OCI-LY7 (cell line): ENCODE data around the gene TAB2. TPM values are rescaled to one million over a fixed set of nuclear protein-coding genes. Genes with fewer than 3 reads are reported as not detected.
A peak's percentile ranks its signal among the peaks of the same experiment; 100 is the strongest.

ENCODE experiments used
- BruUV-seq: library from RNA; stranded (reverse); fragments of 400-500 nt; replicated peaks from 2 replicates; lab custom pipeline; 2021; lab: Mats Ljungman, UMichigan
- CTCF ChIA-PET: fragments of 300-600 bp; sonication (Branson Sonifier 250); formaldehyde crosslinking; loops from one replicate; lab custom pipeline; 2022; ENCODE audit warnings: antibody characterized with exemption; ENCODE audit not compliant: unreplicated experiment; lab: Charles Lee
- POLR2A ChIA-PET: fragments of 300-600 bp; sonication (Branson Sonifier 250); formaldehyde crosslinking; loops from one replicate; lab custom pipeline; 2022; ENCODE audit warnings: antibody characterized with exemption; lab: Charles Lee
- DNase-seq: peaks from one replicate; pipeline ENCODE4 v3.0.0-alpha.2; 2015; ENCODE audit warnings: low spot score
- H2AFZ ChIP-seq: fragments of 200-600 bp; sonication (generic), shearing (Covaris generic); 2 replicates; pipeline ENCODE4 v1.6.1; 2014; ENCODE audit warnings: mild to moderate bottlenecking, antibody characterized with exemption, low read length, moderate library complexity
- H3K27ac ChIP-seq: fragments of 200-600 bp; sonication (generic); 2 replicates; pipeline ENCODE4 v1.5.1; 2014; ENCODE audit warnings: mixed run types, low read depth, mild to moderate bottlenecking, moderate library complexity, low read length, inconsistent platforms; ENCODE audit not compliant: poor library complexity, severe bottlenecking
- H3K36me3 ChIP-seq: fragments of 200-600 bp; sonication (generic); 2 replicates; pipeline ENCODE4 v1.6.1; 2014; ENCODE audit warnings: mild to moderate bottlenecking, antibody characterized with exemption, low read length, moderate library complexity, mixed read lengths; ENCODE audit not compliant: insufficient read depth
- H3K4me1 ChIP-seq: fragments of 200-600 bp; sonication (generic); 2 replicates; pipeline ENCODE4 v1.5.1; 2014; ENCODE audit warnings: mild to moderate bottlenecking, low read length; ENCODE audit not compliant: insufficient read depth, poor library complexity, severe bottlenecking
- H3K4me2 ChIP-seq: fragments of 200-600 bp; sonication (generic); 2 replicates; pipeline ENCODE4 v1.6.1; 2014; ENCODE audit warnings: mild to moderate bottlenecking, low read length
- H3K4me3 ChIP-seq: fragments of 200-600 bp; sonication (generic); 2 replicates; pipeline ENCODE4 v1.5.1; 2014; ENCODE audit warnings: mild to moderate bottlenecking, low read depth, low read length; ENCODE audit not compliant: poor library complexity, severe bottlenecking
- H3K79me2 ChIP-seq: fragments of 200-600 bp; sonication (generic); 2 replicates; pipeline ENCODE4 v1.6.1; 2016; ENCODE audit warnings: low read depth, mild to moderate bottlenecking, low read length, moderate library complexity, mixed read lengths; ENCODE audit not compliant: insufficient read depth
- H3K9me2 ChIP-seq: fragments of 200-600 bp; sonication (generic); 2 replicates; pipeline ENCODE4 v1.6.1; 2016; ENCODE audit warnings: mild to moderate bottlenecking, low read length, mixed read lengths; ENCODE audit not compliant: insufficient read depth
- H3K9me3 ChIP-seq: fragments of 200-600 bp; sonication (generic); 2 replicates; pipeline ENCODE4 v1.6.1; 2014; ENCODE audit warnings: mild to moderate bottlenecking, mixed run types, low read length, mixed read lengths
- H4K20me1 ChIP-seq: fragments of 200-600 bp; sonication (generic); 2 replicates; pipeline ENCODE4 v1.6.1; 2014; ENCODE audit warnings: mild to moderate bottlenecking, antibody characterized with exemption, low read length, moderate library complexity, mixed read lengths; ENCODE audit not compliant: insufficient read depth
- EZH2phosphoT487 ChIP-seq: fragments of 200-600 bp; sonication (generic); IDR thresholded peaks from 2 replicates; pipeline ENCODE4 v1.6.1; 2018; ENCODE audit warnings: low read depth, borderline replicate concordance, mild to moderate bottlenecking, mixed run types, antibody characterized with exemption, low read length, moderate library complexity, mixed read lengths
- intact Hi-C: fragments of 100-400 bp; cut with micrococcal nuclease; formaldehyde crosslinking; loops from one replicate; pipeline ENCODE4 v1.10.0; 2022; ENCODE audit not compliant: unreplicated experiment
- total RNA-seq, 2 experiments: library from RNA; depleted of rRNA in 1 of 2; stranded (reverse); fragments of >200 nt in 1 of 2; shearing (Covaris generic) in 1 of 2; gene quantifications; 2 replicates each; pipeline ENCODE4 v1.2.3, GENCODE V29; 2014 to 2022
- TF ChIP-seq, protein P1 (sequence below): fragments of 200-600 bp; sonication (generic); conservative IDR thresholded peaks from 2 replicates; pipeline ENCODE4 v1.5.1; 2014; ENCODE audit warnings: mild to moderate bottlenecking, antibody characterized with exemption, low read length, moderate library complexity, mixed read lengths

The TAB2 gene
- total RNA-seq, 2 experiments from 2014 or later = 17.3 to 35.8 TPM

DNA sequence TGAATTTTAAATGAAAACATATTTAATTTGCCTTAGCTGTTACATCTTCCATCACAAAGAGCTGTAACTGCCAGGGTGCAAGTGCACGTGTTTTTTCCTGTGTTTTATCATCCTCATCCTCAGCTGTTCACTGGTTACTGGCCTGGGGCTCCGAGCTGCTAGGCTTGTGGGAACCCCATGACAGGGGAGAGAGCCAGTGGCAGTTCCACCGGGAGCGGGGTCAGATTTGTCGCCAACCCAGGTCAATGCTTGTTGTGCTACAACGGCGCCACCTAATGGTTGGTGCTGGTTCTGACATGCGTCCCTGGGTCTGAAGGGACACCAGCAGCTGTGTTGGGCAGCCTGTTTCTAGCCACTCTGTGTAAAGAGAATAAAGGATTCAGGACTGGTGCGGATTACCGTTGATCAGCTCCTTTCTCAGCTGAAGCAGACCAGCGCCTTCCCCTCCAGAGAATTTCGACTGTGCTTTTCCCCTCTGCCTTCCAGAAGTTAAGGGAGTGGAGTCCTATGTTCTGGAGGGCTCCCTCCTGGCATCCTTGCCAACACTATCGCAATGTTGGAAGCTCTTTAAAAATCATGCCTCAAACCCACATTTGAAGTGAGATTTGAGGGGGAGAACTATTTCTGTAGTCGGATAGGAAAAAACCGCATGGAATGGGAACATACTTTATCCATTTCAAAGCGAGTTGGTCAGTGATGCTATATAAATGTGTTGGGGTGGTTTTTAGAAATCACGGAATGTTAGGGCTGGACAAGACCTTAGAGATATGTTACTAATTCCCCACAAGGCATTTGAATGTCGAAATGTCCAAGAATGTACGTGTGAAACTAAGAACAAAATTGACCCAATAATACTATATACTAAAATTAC lies 114.6 kb downstream of the TAB2 start:
- Histone ChIP-seq H3K36me3 (no peaks in the 10 kb centered on the region), H2AFZ (peak overlapping the region; percentile 12; the same call in 1 of the 2 replicates), H3K4me3 (no peak overlapping the region), H3K4me2 (peak overlapping the region; percentile 40; the same call in 1 of the 2 replicates), H3K27ac (no peak overlapping the region), H4K20me1 (no peaks in the 10 kb centered on the region), H3K4me1 (peaks cover 7% of the 10 kb centered on the region), H3K9me3 (no peaks in the 10 kb centered on the region), H3K9me2 (no peaks in the 10 kb centered on the region), H3K79me2 (no peaks in the 10 kb centered on the region)
- ChIA-PET POLR2A (interaction anchor here (0.5 to 1.5 kb wide), 5 partner anchors 11 to 676 kb away, joined by 3 to 5 read pairs (median 4); no protein-coding TSS in a partner anchor), CTCF (interaction anchor here (0.5 to 1.5 kb wide), 9 partner anchors 9 to 403 kb away, joined by 3 to 9 read pairs (median 4); no protein-coding TSS in a partner anchor)
- peak; percentile 88 for DNase-seq
- BruUV-seq = no TSS peak
- TF ChIP-seq, protein P1, sequence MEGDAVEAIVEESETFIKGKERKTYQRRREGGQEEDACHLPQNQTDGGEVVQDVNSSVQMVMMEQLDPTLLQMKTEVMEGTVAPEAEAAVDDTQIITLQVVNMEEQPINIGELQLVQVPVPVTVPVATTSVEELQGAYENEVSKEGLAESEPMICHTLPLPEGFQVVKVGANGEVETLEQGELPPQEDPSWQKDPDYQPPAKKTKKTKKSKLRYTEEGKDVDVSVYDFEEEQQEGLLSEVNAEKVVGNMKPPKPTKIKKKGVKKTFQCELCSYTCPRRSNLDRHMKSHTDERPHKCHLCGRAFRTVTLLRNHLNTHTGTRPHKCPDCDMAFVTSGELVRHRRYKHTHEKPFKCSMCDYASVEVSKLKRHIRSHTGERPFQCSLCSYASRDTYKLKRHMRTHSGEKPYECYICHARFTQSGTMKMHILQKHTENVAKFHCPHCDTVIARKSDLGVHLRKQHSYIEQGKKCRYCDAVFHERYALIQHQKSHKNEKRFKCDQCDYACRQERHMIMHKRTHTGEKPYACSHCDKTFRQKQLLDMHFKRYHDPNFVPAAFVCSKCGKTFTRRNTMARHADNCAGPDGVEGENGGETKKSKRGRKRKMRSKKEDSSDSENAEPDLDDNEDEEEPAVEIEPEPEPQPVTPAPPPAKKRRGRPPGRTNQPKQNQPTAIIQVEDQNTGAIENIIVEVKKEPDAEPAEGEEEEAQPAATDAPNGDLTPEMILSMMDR = peak; percentile 95
- no peak for TF ChIP-seq EZH2phosphoT487
- intact Hi-C loops = loop anchor here (1.0 to 2.0 kb wide), 5 partner anchors 85 to 403 kb away; partner anchors contain the start of gene TAB2

DNA sequence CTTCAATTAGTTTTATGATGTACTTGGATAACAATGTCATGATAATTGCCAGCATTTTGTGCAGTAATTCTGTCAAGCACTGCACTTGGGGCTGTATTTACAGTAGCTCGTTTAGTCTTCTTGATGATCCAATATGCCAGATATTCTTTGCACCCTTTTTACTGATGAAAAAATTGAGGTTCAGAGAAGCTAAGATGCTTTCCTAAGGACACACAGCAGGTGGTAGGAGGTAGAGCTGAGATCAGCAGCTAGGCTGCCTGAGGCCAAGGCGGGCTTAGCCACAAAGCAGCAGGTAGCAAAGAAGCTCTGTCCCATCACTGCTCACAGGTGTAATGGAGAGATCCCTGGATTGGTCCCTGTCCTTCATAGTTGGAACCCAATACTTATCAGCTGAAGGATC lies 115.9 kb downstream of the TAB2 start:
- intact Hi-C loops = loop anchor here (2.0 kb wide), 1 partner anchor 117 kb away; the partner anchor contains the start of gene TAB2
- Histone ChIP-seq H3K36me3 (no peaks in the 10 kb centered on the region), H2AFZ (no peak overlapping the region), H3K4me3 (no peak overlapping the region), H3K4me1 (peaks cover 7% of the 10 kb centered on the region), H3K27ac (no peak overlapping the region), H3K9me3 (no peaks in the 10 kb centered on the region), H4K20me1 (no peaks in the 10 kb centered on the region), H3K9me2 (no peaks in the 10 kb centered on the region), H3K4me2 (no peak overlapping the region), H3K79me2 (no peaks in the 10 kb centered on the region)
- ChIA-PET POLR2A (interaction anchor here (0.5 to 1.0 kb wide), 3 partner anchors 34 to 95 kb away, joined by 3 read pairs; no protein-coding TSS in a partner anchor), CTCF (interaction anchor here (0.7 to 1.4 kb wide), 3 partner anchors 32 to 402 kb away, joined by 3 to 5 read pairs (median 3); partner anchors contain the start of gene ZC3H12D)
- no peak for DNase-seq
- BruUV-seq = no TSS peak
- TF ChIP-seq, protein P1 = no peak
- TF ChIP-seq EZH2phosphoT487 = no peak
